Jurkat, Clone E6-1 (cell line): ENCODE results near the gene KCTD17.
"Not testable (repeated sequence)": the region's sequence is repeated elsewhere in the genome, so short reads cannot be mapped to it uniquely, and the experiment has no call there.

Source experiments
- DNase-seq: peaks from one replicate; pipeline ENCODE4 v3.0.0-alpha.2; 2011; ENCODE audit warnings: low read depth, low spot score
- H3K4me3 ChIP-seq: 2 replicates; pipeline ENCODE4 v1.5.1; 2011; ENCODE audit warnings: mild to moderate bottlenecking, low read length, control low read depth, moderate library complexity

The KCTD17 gene

GRCh38 chr22:37069719-37070118 is 18.2 kb downstream of the KCTD17 start:
- no peak for DNase-seq

GRCh38 chr22:37070334-37070733 is 18.8 kb downstream of the KCTD17 start:
- no peak overlapping the region for H3K4me3 ChIP-seq
- DNase-seq: no peak

More at GRCh38 chr22:37069719-37070118, 18.2 kb downstream of the KCTD17 start:
- no peak overlapping the region for H3K4me3 ChIP-seq

- H3K4me3 ChIP-seq: no peak overlapping the region
- no peak for DNase-seq
Measured at GRCh38 chr22:37070744-37071143, 19.2 kb downstream of the KCTD17 start.

DNA sequence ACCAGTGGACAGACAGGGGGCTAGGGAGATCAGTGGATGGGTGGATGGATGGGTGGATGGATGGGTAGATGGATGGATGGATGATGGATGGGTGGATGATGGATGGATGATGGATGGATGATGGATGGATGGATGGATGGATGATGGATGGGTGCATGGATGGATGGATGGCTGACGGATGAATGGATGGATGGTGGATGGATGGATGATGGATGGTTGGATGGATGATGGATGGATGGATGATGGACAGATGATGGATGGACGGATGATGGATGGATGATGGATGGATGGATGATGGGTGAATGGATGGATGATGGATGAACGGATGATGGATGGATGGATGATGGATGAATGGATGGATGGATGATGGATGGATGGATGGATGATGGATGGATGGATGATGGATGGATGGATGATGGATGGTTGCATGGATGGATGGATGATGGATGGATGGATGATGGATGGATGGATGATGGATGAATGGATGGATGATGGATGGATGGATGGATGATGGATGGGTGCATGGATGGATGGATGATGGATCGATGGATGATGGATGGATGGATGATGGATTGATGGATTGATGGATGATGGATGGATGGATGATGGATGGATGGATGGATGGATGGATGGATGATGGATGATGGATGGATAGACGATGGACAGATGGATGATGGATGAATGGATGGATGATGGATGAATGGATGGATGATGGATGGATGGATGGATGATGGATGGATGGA is 20.5 kb downstream of the KCTD17 start:
- DNase-seq, H3K4me3 ChIP-seq: not testable (repeated sequence)

- no peak overlapping the region for H3K4me3 ChIP-seq
- DNase-seq: no peak
Measured at GRCh38 chr22:37072673-37073072, 21.1 kb downstream of the KCTD17 start.

DNA sequence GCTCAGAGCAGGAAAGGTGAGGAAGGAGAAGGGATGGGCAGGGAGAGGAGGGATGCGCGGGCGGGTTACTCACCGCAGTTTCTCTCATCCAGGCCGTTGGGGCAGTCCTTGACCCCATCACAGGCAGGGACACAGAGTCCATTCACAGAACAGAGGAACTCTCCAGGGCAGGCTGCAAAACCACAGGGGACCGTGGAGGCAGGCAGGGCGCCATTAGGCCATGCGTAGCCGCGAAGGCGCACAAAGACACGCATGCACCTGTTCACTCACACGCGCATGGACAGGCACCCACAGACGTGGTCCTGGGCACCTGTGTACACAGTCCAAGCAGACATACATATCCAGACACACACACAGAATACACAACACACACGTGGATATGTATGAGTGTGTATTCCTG is 23.0 kb downstream of the KCTD17 start:
- no peak overlapping the region for H3K4me3 ChIP-seq
- DNase-seq: no peak

GRCh38 chr22:37075046-37075445 is 23.5 kb downstream of the KCTD17 start:
- no peak overlapping the region for H3K4me3 ChIP-seq
- no peak for DNase-seq

DNA sequence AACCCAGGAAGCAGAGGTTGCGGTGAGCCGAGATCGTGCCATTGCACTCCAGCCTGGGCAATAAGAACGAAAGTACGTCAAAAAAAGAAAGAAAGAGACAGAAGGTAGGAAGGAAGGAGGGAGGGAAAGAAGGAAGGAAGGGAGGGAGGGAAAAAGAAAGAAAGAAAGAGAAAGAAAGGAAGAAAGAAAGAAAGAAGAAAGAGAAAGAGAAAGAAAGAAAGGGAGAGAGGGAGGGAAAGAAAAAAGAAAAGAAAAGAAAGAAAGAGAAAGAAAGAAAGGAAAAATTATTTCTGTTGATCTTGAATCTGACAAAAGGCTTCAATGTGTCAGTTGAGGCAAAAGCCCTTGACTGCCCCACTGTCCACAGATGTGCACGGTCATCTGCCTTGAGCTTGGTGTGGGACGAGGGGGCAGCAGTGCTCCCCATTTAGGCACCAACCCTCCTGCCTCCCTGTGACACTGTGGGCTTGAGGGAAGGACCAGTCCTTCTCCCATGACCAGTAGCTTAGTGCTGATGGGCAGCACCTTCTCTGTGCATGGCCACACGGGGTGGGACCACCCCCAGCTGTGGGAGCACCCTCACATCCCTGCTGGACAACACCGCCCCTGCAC is 24.4 kb downstream of the KCTD17 start:
- no peak for DNase-seq
- H3K4me3 ChIP-seq: no peak overlapping the region

DNA sequence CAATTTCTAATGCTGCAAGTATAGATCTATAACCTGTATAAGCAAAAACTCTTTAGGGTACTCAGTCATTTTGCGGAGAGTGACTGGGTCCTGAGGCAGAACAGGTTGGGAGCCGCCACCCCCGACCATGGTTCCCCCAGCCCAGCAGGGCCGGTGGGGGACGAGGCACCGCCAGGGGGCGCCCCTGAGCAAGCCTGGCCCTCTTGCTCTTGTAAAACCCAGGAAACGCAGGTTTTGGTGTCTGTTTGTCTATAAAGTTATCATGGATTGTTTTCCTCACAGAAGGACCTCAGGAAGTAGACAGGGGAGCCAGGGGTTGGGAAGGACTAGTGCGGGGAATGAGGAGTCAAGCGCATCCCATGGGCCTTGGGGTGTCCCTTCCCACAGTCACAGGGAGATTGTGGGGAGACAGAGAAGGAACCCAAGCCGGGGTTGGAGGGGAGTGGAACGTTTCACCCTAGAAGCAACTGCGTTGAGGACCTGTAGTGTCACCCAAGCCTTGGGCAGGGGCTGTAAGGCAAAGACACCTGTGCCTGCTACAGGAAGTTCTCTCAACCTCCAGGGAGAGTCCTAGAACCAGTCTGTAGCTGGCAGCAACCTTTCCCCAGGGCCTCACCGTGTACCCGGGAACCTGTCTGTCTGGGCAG is 26.4 kb downstream of the KCTD17 start:
- DNase-seq: peak; percentile 37
- H3K4me3 ChIP-seq: no peak overlapping the region

DNA sequence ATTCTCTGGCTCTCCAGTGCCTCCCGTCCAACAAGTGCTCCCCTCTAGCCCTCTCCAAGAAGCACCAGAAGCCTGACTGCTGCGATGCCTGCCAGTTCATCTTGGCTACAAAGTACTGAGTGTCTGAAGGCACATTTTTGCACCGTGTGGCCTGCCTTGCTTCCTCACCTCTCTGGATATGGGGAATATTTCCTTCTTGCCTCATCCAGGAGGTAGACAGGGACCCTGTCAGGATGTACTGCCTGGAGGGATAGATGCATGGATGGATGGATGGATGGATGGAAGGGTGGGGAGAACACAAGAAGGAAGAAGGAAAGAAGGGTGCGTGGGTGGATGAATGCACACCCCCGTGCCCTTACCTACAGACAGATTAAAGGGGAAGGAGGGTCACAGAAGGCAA is 27.6 kb downstream of the KCTD17 start:
- no peak for DNase-seq
- H3K4me3 ChIP-seq: no peak overlapping the region

- H3K4me3 ChIP-seq: no peak overlapping the region
- DNase-seq: peak; percentile 34
Measured at GRCh38 chr22:37079668-37080171, 28.2 kb downstream of the KCTD17 start.

DNA sequence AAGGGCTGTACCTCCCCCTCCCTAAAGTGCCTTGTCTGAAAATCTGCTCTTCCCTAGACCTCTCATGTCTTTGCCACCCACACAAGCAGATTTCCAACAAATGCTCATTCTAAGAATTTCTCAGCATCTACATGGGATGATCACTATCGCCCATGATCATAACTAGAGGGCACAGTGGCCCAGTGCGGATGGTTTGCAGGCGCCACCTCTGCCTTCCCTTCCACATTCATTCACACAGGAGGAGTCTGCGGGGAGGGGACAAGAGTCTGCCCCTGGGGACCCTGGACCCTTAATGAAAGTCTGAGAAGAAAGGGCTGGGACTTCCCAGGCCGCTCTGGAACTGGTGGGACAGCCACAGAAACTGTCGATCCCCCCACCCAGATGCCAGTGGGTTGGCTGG is 28.9 kb downstream of the KCTD17 start:
- no peak overlapping the region for H3K4me3 ChIP-seq
- DNase-seq: no peak

- H3K4me3 ChIP-seq: no peak overlapping the region
- no peak for DNase-seq
Measured at GRCh38 chr22:37080838-37081237, 29.3 kb downstream of the KCTD17 start.

- no peak for DNase-seq
- no peak overlapping the region for H3K4me3 ChIP-seq
Measured at GRCh38 chr22:37082251-37082873, 30.8 kb downstream of the KCTD17 start.

DNA sequence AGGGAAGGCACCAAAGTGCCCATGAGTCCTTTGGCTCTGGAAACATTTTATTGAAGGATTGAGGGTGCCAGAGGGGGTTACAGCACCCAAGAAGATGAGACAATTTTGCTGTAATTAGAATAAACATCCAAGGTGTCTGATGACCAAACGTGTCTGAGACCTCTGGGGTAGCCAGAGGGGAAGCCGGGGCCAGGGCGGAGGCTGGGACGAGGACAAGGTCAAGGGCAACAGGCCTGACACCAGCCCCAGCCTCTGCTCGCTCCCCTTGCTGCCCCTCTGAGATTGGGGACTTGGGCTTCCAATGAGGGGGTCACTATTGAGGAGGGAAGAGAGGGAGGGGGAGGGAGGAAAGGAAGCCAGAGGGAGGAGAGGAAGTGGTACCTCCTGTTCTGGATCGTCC is 32.4 kb downstream of the KCTD17 start:
- no peak overlapping the region for H3K4me3 ChIP-seq
- DNase-seq: no peak

GRCh38 chr22:37084385-37084784 is 32.8 kb downstream of the KCTD17 start:
- no peak overlapping the region for H3K4me3 ChIP-seq

GRCh38 chr22:37086184-37086583 is 34.6 kb downstream of the KCTD17 start:
- H3K4me3 ChIP-seq: no peak overlapping the region
- DNase-seq: no peak

More at GRCh38 chr22:37084385-37084784, 32.8 kb downstream of the KCTD17 start:
- DNase-seq: no peak

DNA sequence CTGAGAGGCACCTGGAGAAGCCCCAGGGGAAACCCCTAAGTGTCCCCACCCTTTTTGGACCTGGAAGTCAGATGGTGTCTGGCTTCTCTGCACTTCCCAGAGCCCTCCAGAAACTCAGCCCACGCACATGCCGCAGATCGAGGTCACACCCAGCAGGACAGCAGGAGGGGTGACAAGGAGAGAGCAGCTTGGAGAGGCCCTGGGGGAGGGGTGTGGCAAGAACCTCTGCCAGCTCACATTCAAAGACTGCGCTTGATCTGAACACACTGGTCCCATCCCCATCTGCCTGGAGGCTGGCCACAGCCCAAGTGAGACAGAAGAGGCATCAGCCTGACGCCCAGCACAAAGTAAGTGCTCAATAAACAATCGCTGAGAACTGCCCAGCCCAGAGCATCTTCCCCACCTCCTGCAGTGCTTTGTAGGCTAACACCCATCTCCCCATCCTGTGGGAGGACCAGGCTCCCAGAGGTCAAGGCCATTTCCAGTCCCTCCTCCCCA is 36.6 kb downstream of the KCTD17 start:
- no peak overlapping the region for H3K4me3 ChIP-seq
- no peak for DNase-seq

DNA sequence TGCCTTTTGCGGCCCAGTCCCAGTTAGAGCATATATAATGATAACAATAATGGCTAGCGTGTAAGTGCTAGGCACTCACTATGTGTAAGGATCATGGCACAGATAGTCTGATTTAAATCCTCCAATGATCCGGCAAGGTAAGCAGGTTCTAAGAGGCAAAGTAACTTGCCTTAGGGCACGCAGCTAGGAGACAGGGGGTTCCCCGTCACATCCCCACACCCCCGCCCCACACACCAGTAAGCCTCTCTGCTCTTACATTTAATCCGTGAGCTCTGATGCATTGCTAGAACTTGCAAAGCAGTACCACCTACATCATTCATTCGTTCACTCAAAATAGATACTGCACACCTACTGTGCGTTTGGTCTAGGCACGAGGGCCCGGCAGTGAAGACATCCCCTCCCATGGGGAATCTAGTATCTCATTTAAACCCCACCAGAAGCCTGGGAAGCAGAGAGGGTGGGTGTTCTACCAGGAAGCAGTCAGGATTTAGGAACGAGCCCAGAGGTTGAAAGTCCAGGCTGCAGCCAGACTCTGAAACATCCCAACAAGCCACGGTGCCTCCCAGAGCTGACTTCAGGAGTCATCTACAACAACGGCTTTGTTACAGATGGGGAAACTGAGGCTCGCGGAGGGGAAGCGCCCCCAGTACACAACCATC is 37.3 kb downstream of the KCTD17 start:
- DNase-seq: no peak
- H3K4me3 ChIP-seq: no peak overlapping the region
